NCI-H345 treated with DMSO at 0.1 percent for 48 hours (cell line): Measurements from ENCODE around the gene TXN2.
"Not testable (repeated sequence)": the region's sequence is repeated elsewhere in the genome, so short reads cannot be mapped to it uniquely, and the experiment has no call there.

Experiments
- DNase-seq: peaks from one replicate; lab custom pipeline; 2025; ENCODE audit not compliant: unreplicated experiment; lab: John Stamatoyannopoulos, UW

TXN2 gene

DNA sequence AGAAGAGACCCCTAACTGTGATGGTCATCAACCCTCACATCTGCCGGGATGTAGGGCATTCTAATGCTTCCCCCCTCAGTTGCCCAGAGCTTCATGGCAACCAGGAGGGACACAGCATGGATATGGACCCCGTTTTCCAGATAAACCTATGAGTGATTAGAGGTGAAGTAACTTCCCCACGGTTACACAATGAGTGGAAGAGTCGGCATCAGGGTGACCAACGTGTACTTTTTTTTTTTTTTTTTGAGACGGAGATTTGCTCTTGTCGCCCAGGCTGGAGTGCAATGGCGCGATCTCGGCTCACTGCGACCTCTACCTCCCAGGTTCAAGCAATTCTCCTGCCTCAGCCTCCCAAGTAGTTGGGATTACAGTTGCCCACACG, 25.0 kb downstream of the TXN2 start:
- no peak for DNase-seq

DNA sequence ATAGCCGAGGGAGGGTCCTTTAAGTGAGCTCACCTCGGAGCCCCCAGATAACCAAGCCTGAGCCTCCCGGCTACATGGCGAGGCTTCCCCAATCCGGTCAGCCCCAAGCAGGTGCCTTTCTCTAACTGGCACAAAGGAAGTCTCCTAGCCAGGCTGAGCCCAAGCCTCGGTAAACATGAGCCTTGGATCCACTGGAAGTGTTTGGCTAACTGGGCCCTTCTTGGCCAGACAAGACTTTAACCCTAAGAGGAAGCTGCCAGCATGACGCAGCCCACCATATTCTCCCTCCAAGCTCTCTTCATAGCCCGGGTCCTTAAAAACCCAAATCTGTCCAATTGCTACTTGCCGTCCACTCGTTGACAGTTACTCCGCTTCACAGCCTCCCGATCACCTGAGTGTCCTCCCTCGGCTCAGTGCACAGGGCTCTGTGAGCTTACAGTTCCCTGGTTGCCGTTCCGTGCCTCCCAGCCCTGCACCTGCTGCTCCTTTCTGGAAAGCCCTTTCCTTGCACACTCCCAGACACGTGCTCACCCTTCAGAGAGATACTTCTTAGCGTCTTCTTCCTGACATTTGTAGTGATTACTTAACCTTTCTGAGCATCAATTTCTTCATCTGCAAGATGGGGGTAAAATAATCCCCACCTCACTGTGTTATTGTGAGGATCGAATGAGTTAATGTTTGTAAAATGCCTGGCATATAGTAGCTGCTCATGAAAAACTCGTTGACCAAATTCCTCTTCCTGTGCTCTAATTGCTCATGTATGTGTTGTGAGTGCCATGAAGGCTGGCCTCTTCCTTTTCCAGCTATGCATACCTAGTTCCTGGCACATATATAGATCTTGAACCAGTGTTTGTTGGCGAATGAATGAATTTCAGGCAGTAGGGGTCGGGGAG, 25.6 kb downstream of the TXN2 start:
- DNase-seq, result no peak

DNA sequence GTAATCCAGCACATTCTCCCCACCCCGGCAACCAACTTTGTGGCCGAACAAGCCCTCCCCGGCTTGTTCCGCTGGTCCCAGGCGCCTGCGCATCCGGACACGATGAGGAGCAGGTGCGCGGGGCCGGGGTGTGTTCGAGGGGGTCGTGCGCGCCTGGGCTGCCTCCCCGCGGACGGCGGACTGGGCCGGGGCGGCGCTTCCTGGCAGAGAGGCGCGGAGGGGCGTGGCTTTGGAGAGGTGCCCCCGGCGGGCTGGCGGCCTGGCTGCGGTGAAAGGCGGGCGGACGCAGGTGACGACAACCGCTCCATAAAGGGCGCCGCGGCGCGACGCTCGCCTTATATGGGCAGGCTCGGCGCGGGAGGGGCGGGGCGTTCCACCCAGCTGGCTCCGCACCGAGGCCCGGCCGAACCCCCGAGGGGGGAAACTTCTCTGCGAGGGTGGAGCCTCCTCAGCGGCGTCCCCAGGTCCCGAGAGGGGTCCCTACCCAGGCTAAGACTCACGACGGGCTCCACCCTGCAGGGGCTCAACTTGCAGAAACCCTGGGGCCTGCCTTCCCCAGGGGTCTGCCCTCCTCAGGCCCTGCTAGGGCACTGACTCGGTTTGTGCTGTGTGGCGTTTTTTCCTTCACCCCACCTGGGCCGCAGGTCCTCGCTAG, 26.4 kb downstream of the TXN2 start:
- DNase-seq, result peak; percentile 54

DNA sequence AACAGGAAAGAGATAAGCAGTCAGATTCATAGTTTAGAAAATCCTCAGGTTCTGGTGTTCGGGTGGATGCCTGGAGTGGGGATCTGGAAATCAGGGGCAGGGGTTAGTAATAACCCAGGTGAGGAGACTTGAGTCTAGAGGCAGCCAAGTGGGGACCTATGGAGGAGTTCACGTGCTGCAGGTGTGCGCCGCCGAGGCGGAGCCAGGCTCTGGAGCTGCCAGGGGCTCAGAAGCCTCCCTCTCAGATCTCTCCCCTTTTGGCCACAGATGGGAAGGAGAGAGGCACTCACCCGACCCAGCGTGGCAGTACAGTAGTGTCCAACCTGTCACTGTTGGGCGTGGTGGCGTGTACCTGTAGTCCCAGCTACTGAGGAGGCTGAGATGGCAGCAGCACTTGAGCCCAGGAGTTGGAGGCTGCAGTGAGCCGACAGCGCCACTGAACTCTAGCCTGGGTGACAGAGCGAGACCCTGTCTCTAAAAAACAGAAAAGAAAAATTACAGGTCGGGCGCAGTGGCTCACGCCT, 27.5 kb downstream of the TXN2 start:
- no peak for DNase-seq

DNA sequence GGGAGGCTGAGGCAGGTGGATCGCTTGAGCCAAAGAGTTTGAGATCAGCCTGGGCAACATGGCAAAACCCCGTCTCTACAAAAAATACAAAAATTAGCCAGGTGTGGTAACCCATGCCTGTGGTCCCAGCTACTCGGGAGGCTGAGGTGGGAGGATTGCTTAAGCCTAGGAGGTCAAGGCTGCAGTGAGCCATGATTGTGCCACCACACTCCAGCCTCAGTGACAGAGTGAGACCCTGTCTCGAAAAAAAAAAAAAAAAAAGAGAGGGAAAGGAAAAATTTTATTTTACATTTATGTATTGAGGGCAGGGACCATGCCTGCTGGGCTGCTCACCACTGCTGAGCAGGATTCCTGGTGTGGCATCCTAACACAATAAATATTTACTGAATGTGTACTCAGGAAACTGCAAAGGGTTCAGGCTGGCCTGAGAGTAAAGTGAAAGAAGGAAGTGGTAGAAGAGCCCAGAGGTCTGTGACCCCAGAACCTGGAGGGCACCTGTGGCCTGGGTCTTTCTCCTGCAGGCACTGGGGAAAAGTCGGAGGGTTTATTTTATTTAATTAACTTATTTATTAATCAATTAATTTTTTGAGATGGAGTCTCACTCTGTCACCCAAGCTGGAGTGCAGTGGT, 28.3 kb downstream of the TXN2 start:
- not testable (repeated sequence) for DNase-seq

DNA sequence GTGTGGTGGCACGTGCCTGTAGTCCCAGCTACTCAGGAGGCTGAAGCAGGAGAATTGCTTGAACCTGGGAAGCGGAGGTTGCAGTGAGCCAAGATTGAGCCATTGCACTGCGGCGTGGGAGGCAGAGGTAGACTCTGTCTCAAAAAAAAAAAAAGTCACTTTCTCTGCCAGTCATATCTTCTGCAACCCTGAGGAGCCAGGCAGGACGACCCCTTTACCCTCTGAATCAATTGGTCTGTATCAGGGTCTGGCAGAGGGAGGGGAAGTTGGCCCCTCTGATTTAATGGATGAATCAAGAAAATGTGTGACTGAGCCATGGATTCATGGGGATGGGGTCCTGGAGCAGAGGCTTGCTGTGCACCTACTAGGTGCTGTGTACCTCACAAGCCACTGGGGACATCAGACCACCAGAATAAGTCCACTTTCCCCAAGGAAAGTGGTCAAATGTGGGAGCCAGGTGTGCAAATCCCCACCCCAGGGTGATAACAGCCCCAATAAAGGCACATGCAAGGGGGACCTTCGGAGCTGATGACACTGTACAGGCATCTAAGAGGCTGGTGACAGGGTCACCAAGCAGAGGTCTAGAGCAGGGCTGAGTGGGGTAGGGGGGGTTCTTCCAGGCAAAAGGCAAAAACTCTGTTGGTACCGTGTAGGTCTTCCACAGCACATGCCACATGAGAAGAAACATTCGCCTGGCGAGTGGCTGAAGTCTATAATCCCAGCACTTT, 29.0 kb downstream of the TXN2 start:
- DNase-seq, result no peak

DNA sequence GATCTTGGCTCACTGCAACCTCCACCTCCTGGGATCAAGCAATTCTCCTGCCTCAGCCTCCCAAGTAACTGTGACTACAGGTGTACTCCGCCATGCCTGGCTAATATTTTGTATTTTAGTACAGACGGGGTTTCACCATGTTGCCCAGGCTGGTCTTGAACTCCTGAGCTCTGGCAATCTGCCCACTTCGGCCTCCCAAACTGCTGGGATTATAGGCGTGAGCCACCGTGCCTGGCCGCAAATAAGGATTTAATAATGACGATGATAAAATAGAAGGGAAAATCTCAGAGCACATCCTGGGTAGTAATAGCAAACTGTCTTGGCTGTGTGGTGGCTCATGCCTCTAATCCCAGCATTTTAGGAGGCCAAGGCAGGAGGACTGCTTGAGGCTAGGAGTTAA, 30.5 kb downstream of the TXN2 start:
- DNase-seq, result not testable (repeated sequence)

DNA sequence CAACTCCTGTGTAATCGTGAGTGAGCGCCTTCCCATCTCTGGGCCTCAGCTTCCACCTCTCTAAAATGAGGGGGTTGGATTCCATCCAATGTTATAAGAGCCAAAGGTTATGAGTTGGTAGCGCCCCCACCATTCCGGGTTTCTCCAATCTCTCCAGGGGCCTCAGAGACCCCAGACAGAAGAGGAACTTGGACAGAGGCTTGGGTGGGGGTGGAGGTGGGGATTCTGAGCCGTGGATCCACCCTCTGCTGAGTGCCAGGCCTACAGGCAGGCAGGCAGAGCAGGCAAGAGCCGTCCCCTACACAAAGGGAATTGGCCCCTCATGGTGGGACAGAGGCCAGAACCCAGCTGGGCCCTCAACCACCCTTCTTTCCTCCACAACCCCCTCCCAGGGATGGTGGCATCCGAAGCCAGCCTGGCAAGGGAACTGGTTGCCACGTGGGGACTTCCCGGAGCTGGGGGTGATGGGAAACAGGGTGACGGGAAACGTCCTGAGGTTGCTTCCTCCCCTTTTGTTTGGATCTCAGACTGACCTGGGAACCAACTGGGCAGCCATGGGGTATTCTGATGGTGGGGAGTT, 31.8 kb downstream of the TXN2 start:
- DNase-seq, result no peak

DNA sequence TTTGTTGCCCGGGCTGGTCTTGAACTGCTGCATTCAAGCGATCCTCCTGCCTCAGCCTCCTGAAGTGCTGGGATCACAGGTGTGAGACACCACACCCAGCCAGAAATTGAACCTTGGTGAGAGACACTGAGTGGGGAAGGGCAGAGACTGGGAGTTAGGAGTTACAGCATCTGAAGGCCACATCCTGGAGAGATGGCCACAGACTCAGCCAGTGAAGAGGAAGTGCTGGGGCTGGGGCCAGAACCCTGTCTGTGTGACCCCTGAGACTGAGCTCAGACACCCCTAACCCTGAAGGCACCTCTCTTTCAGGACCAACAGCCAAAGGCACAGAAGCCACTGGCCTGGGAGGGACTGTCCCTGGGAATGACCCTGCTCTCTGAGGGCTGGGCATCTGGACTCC, 33.8 kb downstream of the TXN2 start:
- DNase-seq, result no peak

DNA sequence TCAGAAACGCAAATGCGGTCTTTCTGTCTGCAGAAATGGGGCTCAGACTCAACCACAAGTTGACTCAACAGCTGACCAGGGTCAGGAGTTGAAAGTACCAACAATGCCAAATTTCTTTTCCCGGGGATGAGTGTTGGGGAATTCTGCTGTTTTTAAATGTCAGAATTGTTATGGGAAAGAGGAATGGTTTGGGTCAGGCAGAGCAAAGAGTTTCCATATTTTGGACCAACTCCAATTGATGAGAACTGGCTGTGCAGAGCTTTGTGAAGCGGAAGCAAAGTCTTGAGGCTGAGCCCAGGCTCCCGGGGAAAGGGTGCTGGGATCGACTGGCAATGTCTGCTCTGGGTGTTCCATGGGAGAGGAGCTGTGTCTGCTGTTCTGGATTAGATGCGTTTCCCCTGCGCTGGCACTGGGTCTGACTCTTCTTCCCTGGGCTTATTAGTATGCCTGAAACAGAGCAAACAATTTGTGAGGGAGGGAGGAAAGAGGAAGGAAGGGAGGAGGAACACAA, 36.2 kb downstream of the TXN2 start:
- DNase-seq, result no peak

DNA sequence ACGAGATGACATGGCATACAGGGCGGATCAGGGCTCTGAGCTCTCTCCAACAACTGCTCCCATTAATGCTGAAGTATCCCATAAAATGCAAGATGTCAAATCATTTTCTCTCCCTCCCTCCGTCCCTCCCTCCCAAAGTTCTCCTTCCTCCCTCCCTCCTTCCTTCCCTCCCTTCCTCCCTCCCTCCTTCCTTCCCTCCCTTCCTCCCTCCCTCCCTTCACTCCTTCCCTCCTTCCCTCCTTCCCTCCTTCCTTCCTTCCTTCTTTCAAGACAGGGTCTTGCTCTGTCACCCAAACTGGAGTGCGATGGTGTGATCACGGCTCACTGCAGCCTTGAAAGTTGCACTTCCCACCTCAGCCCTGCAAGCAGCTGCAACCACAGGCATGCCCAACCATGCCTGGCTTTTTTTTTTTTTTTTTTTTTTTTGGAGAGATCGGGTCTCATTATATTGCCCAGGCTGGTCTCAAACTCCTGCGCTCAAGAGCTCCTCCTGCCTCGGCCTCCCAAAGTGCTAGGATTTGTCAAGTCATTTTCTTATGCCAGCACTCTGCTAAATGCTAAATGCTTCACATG, 38.2 kb downstream of the TXN2 start:
- DNase-seq, result no peak

DNA sequence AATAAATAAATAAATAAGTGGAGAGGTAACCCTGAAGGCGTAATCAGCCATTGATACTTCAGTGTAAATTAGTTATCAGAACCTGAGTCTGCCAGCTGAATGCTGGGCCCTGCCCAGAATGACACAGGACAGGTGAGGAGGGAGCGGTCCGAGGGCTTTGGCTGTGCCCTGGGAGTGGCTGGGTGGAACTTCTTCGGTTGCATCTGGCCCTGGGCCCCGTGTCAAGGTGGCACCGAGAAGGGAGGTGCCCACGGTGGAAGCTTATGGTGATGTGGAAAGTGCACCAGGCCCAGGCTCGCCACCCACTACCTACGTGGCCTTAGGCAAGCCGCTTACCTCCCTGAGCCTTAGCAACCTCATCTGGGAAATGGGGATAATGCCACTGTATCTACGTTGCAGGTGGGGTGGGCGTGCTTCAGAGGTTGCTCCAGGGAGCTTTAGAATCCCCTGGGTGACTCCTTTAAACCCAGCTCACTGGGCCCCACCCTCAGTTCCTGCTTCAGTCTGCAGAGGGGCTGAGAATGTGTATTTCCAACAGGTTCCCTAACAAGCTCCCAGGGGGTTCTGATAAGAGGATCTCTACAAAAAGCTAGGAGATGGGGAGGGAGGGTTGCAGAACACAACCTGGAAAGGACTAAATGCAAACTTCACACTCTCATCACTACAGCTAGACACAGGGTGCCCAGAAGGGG, 38.8 kb downstream of the TXN2 start:
- no peak for DNase-seq

DNA sequence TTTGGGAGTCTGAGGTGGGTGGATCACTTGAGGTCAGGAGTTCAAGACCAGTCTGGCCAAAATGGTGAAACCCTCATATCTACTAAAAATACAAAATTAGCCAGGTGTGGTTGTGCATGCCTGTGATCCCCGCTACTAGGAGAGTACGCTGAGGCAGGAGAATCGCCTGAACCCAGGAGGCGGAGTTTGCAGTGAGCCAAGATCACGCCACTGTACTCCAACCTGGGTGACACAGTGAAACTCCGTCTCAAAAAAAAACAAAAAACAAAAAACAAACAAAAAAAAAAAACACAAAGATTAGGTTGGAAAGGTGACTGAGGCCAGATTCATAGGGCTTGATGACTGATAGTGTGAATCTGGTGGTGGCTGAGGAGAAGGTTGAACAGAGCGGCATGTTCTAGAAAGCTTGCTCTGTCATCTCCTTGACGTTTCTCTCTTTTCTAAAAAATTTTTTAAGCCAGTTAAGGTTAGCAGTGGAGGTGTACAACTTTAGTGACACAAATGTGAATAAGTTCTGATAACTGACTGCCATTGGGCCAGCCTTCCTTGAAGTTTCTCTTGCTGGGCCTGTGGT, 40.9 kb downstream of the TXN2 start:
- no peak for DNase-seq

DNA sequence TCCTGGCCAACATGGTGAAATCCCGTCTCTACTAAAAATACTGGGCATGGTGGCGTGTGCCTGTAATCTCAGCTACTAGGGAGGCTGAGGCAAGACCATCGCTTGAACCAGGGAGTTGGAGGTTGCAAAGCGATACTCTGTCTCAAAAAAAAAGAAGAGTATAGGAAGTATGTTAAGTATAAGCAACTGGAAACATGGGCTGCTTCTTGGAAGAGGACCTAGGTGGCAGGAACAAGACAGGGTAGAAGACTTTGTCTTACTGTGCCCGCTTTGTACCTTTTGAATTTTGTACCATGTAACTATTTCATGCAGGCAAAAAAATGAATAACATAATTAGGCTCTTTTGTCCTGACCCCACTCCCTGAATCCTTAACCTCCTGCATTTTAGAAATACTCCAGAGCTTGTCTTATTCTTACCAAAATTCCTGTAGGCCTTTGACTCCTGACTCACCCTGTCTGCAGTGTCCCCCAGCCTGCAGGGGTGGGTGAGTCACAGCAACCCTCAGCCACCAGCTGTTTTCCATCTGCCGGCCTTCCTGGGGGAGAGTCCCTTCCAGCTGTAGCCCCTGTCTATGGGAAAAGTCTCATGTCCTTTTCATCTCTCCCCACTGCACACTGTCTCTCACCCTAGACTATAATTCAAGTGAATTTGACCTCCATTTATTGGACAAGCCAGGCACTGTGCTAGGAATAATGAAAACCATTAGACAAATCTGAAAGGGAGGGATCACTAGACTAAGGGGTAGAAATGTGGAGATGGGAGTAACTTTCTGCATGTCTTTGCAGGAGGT, 41.8 kb downstream of the TXN2 start:
- no peak for DNase-seq

DNA sequence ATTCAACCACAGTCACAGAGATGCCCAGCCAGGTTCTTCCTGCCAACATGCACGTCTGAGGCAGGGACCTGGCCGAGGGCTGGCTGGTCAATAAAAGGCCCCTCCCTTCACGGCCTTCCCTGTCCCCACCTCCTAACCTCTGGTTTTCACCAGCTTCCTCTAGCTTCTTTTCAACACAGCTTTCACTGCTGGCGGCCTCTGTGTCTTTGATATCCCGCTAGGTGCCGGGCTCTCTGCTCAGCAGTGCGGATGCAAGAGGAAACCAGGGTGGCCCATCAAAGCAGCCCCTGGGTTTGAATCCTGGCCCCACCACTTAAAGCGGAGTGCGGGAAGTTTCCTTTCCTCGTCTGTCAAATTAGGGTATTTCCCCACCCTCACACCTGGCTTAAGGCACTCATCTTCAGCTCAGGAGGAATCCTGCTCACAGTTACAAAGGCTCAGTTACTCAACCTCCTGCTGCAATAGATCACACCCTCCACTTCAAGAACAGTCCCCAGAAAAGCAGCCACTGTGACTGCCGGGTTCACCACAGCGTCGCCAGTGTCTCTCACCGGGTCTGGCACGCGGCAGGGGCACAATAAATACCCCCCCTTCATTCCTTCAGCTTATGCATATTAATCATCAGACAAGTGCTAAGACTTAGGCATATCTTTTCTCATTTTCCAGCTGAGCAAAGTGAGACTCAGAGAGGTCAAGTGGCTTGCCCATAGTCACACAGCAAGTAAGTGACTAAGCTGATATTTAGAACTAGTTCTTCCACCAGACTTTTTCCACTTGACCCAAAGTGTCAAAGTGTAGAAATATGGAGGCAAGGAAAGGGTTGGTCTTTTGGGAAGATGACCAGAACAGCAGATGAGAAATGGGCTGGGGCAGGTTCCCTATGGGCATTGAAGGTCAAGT, 45.7 kb downstream of the TXN2 start:
- peak; percentile 59 for DNase-seq

DNA sequence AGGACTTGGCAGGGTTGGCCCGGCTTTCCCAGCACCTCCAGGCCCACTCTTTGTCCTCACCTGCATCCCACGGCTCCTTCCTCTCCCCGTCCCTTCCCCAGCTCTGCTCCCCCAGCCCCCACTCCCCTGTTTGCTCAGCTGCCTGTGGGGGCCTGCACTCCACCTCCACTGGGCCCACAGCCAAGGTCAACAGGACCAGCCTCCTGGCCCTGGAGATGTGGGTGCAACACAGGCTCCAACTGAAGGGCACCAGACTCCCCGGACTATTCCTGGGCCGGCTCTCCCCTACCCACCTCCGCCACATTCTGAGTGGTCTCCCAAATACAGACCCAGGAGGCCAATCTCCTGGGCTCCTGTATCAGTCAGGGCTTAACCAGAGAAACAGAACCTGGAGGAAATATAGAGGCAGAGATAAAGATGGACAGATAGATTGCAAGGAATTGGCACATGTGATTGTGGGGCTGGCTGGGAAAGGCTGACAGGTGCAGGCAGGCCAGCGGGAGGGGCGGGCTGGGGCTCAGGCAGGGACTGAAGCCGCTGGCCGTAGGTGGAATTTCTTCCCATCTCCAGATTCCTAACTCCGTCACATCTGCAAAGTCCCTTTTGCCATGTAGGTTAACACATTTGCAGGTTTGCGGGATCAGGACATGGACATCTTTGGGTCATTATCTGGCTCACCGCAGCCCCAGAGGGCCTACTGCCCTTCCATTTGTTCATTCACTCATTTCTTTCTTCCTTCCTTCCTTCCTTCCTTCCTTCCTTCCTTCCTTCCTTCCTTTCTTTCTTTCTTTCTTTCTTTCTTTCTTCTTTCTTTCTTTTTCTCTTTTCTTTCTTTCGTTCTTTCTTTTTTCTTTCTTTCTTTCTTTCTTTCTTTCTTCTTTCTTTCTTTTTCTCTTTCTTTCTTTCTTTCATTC, 47.9 kb downstream of the TXN2 start:
- DNase-seq, result peak; percentile 69
